GM12801 (cell line): ENCODE data around the gene TAF6.

ENCODE experiments used
- TF ChIP-seq, protein P1 (sequence below): IDR thresholded peaks from one replicate; pipeline ENCODE4 v1.5.1; 2011; ENCODE audit warnings: control low read depth; ENCODE audit not compliant: insufficient read length; ENCODE audit errors: extremely low read depth

Gene TAF6

DNA sequence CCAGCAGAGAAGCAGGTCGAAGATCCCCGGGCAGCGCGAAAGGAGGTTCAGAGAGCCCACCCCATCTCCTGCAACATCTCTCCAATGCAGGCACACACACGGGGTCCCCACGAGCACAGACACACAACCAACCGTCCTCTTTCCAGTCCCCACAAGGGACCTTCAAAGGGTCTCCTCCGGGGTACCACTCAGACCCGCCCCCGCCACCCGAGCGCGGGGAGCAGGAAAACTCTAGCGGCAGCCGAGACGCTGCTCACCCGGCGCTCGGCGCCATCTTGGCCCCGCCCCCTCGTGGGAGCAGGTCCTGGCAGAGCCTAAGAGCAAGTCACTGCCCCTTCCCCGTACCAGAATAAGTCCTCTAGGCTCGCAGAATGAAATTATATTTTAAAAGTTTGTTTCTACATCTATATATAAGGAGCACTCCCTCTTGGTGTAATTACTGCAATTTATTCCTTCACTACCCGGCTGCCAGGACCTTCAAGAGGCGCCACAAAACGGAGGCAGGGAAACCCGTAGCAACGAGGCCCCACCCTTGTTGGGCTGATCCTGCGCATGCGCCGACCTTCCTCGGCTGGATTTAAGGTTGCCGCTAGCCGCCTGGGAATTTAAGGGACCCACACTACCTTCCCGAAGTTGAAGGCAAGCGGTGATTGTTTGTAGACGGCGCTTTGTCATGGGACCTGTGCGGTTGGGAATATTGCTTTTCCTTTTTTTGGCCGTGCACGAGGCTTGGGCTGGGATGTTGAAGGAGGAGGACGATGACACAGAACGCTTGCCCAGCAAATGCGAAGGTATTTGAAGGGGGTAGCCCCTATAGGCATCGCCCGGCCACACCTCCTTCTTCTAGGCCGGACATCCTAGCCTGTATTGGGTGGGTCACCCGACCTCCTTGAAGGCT lies at the start of gene TAF6, which contains the start of gene CNPY4:
Gene TAF6 (minus strand): TSS at position 287 of the 898 bp plus-strand sequence. CDS start 5,149 bp downstream, outside the sequence.
Gene CNPY4 (plus strand): TSS at position 563 of the 898 bp plus-strand sequence. CDS start 111 bp downstream, at position 674.
- TF ChIP-seq, protein P1, sequence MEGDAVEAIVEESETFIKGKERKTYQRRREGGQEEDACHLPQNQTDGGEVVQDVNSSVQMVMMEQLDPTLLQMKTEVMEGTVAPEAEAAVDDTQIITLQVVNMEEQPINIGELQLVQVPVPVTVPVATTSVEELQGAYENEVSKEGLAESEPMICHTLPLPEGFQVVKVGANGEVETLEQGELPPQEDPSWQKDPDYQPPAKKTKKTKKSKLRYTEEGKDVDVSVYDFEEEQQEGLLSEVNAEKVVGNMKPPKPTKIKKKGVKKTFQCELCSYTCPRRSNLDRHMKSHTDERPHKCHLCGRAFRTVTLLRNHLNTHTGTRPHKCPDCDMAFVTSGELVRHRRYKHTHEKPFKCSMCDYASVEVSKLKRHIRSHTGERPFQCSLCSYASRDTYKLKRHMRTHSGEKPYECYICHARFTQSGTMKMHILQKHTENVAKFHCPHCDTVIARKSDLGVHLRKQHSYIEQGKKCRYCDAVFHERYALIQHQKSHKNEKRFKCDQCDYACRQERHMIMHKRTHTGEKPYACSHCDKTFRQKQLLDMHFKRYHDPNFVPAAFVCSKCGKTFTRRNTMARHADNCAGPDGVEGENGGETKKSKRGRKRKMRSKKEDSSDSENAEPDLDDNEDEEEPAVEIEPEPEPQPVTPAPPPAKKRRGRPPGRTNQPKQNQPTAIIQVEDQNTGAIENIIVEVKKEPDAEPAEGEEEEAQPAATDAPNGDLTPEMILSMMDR: no peak

DNA sequence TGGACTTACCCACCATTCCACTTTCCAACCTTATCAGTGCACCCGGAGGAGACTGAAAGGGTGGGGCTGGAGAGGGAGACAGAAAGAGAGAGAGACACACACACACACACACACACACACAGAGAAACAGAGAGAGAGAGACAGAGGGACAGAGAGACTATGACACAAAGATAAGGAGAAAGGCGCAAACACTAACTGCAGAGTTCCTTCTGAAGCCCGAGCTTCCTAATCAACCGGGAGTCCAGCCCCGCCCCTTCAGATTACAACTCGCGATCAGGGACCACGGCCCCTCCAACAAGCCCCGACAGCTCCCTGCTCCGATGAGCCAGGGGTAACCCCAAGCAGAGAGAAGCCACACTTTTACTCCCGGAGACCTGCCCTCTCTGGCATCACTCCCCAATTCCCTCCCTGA lies 48.8 kb upstream of the TAF6 start:
- TF ChIP-seq, protein P1: no peak

DNA sequence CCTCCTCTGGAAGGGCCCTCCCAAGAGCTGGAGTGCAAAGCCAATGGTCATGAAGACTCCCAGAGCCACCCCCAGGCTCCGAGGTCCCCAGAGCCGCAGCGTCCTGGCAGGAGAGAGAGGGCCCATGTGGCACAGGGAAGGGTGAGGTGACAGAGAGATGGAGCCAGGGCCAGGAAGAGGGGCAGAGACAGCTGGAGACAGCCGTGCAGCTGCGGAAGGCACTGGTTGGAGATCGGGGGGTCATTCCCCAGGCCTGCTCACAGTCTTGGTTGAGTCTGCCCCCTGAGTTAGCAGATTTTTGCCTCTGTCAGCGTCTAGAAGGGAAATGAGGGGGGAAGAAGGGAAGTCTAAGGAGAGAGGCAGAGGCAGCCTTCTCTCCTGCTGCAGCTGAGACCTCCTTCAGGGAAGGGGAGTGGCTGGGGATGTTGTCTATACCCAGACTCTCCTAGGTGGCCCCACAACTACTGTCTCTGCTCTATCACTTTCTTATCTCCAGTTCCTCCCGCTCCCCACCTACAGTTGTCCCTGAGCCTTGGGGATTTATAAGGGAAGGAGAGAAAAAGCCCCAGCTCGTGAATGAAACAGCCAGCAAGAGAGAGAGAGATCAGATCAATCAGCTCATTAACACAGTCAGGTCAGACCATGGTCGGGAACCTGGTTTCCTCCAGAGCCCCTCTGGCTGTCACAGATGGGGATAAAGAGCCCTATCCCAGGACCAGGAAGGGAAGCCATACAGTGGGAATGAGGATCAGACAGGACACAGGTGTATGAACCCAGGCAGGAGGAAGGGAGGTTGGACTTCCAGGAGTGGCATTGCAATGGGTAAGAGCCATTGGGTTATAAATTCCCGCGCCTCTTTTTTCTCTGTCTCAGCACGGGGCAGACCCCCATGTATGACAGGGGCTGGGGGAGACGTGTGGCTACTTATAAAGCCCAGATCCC lies 48.1 kb upstream of the TAF6 start:
- TF ChIP-seq, protein P1: no peak

DNA sequence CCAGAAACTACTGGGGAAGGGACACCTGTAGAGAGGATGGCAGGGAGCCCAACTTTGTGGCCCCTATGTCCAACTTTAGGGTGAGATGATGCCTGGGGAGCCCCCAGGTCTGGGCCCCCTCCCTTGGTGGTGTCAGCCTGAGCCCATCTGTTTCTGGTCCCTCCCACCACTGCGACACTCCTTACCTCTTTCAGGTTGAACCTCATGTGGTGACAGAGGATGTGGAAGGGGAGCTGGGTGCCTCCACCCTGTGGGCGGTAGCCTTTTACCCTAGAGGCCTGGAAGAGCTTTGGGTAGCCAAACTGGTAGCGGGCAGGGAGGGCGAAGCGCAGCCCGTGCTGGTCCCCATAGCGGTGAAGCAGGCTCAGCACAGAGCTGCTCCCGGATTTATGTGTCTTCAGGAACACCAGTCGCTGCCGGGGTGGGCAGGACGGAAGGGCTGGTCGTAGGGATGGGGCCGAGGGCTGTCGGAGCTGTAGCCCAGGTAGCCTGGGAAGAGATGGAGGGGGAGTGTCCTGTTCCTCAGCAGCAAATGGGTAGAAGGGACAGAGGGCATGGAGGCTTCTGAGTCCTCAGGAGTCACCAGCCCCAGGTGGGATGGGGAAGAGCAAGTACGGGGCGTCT lies 47.3 kb upstream of the TAF6 start:
- TF ChIP-seq, protein P1: no peak

DNA sequence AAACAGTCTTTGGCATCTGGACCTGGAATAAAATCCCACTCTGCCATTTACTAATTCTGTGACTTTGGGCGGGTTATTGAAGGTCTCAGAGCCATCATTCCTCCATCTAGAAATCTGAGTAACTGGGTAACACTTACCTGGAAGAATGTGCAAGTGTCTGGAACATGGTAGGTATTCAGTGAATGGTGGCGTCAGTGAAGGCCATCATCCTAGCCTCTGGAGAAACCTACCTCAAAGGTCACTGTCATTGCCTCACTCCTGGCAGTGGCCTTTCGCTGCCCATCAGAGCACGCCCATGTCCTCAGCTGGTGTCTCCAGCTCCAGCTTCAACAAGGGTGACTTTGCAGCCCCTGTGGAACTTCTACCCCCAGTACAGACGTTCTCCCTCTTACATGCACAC lies 44.7 kb upstream of the TAF6 start:
- TF ChIP-seq, protein P1: no peak

DNA sequence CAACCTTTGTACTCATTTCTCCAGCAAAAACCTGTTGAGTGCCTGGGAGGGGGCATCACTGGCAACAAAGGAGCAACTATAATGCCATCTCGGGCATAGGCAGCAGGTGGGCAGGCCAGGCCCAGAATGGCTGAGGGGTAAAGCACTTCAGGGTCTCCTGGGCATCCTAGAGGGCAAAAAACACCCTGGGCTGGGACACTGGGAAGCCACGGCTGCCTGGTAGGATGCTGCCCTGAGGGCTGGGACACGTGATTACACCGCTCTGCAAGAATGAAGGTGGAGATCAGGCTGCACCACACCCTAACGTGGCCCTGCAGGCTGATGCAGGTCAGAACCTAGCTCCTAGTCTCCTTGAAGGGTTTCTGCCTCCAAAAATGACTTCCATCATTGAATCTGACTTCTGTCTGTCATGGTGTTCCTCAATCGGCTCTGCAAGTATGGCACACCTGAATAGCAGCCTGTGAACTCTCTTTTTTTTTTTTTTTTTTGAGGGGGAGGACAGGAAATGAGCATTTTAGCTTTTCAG lies 43.9 kb upstream of the TAF6 start:
- TF ChIP-seq, protein P1: no peak
